NCI-H524 (cell line): ENCODE data around the gene DIAPH2.

ENCODE experiments used
- DNase-seq, 2 experiments: peaks; one replicate each; lab custom pipeline; 2025; lab: John Stamatoyannopoulos, UW

DIAPH2 gene

DNA sequence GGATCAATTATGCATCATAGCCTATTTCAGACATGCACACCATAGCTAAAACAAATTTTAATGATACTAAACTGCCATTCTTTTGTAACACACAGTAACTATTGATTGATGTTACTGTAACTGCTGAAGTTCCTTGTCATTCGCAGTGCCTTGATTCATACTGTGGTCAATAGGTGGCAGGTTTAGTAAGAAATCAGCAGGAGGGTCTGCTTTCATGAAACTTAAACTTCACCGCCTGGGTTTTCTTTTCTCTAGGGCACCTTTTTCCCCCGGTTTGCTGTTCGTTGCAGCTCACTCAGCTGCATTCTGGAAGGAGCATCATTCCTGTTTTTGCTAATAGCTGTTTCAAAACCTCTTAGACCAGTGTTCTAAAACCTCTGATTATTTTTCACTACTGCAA lies 287.2 kb downstream of the DIAPH2 start:
- DNase-seq, result peak in 1 of 2 experiments; percentile 0

DNA sequence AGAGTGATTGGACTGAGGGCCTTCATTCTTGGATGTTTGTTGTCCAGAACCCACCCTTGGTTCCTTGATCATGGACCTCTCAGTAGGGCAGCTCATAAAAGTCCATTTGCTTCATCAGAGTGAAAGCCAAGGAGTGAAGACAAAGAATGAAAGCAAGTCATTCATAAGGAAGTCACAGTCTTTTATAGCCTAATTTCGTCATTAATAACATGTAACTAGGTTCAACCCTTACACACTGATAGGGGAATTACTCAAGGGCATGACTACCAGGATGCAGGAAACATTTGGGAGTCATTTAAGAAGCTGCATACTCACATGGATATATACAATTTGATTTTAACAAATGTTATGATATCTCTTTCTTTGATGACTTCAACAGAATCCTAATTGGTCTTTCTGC lies 294.3 kb downstream of the DIAPH2 start:
- no peak for DNase-seq

DNA sequence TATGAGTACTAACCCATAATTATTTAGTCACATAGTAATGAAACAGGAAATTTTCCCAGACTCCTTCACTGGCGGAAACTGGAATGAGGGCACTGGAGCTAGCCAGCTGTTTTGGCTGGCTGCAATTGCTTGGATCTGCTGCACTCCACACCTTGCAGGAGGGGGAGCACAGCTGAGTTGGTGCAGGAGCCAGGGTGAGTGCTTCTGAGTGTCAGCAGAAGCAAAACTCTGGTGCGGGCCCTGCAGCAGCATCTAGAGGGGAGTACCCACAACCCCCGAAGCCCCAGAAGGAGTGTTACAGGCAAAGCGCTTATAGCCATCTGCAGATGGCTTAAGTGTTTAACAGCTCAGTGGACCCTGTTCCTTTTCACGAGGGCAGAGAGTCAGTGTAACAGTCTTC lies 295.1 kb downstream of the DIAPH2 start:
- peak; percentile 0 to 55 for DNase-seq

DNA sequence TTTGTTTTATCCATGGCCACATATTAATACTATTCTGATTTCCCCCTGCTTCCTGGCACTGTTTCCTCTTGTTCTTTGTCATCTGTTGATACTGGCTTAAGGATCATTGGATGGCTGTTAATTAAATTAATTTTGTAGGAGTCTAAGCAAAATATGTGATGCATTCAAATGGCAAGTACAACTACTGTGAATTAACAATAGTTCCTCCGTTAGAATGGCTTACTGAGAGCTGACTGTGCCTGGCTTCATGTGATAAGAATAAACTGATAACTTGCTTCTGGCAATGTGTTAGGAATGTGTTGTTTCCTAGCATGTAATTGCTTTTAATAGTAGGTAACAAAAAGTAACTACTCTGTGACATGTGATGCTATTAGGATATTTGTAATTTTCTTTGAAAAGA lies 297.5 kb downstream of the DIAPH2 start:
- DNase-seq, result no peak

DNA sequence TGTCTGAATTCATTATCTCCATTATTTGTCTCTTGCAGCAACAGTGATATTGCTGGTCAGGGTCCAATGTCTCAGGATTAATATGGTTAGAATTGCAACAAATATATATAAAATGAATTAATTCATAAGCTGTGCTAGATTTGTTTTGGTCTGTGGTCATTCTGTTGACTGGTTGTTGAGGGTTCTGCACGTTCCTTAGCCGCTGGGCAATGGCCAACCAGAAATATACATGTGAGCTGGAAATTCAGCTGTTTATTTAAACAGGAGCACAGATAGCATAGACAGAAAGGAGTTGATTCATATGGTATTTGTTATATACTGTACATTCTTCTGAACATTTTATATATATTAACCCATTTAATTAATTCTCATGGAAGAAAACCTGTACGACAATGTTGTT lies 299.9 kb downstream of the DIAPH2 start:
- no peak for DNase-seq

DNA sequence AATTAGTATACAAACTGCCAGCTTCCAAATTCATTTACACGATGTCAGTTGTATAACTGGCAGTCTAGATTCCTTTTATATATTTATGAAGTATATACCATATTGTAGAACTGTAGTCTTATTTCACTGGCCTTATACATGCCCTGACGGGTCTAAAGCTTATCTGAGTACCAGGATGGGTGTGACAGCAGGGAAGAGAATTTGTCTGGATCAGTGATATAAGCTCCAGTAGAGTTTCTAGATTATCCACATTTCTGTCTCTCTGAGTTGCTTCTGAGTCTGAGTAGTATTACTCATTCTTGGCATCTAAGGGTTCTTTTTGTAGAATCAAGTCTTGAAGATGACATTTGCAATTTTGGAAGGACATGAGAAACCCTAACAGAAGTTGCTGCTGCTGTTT lies 300.4 kb downstream of the DIAPH2 start:
- no peak for DNase-seq

DNA sequence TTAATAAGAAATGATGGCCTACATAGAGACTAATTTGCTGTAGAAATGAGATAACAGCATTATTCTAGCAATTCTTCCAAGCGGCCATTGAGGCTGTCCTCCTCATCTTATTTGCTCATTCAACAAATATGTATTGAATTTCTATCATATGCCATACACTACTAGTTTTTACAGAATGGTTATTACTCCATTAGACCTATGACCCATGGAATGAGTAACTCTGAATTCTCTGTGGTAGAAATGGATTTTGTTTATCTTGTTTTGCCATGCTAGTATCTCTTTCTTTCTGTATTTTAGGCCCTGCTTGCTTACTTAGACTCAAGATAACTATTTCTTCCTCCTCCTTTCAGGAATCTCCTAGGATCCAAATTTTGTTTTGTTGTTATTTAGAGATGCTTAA lies 302.6 kb downstream of the DIAPH2 start:
- DNase-seq, result no peak

DNA sequence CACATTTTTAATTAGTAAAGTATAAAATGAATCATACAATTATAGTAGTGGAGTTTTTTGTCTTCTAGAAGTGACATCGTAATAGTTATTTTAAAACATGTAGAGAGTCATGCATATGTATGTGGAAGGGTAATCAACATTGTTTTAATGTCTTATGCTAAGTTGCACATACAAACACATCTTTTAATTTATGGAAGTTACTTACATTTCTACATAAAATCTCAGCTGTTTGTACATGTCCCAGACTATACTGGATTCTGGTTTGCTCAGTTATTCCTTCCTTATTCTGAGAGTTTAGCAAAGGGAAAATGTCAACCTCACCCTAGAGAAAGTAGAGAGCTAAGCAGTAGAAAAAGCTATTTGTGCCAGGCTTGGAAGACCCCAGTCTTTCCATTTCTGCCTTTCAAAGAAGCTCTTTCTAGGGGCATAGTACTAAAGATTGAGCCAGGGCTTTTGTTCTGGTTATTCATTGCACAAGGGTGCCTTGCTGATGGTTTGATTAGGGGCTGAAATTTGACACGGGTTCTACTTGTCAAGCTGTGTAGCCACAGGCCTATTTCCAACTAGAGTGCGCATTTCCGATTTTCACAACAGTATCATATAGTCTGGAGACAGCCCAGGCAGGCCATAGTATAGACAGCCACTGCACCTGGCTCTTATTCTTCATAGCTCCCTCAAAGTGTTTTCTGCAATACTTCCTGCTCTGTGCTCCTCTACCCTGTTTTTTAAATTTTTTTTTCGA lies 305.4 kb downstream of the DIAPH2 start:
- DNase-seq, result no peak

DNA sequence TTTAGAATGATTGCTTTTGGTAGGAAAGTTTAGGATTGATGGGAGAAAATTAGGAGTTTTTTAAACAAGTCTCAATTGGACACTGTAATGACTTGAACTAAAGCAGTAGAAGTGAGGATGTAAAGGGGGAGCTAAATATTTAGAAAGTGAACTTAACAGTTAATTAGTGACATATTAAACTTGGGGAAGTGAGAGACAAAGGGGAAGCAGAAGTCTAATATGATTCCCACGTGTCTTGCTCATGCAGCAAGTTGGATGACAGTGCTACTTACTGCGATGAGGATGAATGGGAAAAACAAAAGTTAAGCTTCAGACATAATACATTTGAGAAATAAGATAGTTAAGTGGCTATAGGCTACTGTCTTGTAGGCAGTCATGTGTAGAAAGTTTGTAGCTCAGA lies 309.5 kb downstream of the DIAPH2 start:
- no peak for DNase-seq

DNA sequence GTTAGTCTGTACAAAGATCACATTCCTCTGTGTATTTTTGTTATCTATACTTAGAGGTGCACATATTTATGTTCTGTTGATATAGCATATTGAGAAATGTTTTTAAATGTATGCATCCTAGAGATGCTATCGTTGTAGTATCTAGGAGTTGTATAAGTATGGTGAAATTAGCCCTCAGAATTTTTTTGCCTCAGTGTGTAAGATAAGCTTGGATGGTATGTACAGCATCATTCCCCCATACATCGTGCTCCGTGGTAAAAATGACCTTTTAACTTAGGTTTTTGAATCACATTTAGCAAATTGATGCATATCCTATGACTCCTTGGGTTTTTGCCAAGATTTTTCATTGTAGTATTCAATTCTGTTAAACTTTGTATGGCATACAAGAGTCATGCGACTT lies 312.6 kb downstream of the DIAPH2 start:
- no peak for DNase-seq

DNA sequence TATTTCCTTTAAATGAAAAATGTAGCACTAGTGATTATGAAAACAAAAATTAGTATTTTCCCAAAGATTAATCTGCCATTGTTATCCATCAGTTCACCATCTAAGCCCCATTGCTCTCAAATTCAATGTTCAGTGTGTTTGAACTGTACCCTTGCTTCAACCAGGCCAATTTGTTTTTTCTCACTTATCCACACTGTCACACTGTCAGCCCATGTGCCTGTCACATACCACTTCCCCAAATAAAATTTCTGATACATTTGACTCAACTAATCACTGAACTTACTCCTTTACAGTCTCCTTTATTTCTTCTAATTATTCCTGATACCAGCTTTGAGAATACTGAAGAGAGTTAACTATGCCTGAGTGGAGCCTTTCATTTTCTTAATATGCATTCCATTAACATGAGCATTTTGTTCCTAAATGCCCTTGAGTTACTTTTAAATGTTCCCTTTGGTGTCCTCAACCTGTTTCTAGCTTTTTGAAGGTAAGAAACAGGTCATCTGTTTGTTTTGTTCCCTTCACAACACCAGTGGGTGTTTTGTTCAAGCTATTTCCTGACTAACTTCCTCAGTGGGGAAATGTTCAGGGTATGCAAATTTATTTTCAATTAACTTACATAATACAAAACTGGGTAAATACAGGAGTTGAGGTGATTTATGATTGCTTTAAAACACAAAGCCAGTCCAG lies 316.2 kb downstream of the DIAPH2 start:
- DNase-seq, result no peak

DNA sequence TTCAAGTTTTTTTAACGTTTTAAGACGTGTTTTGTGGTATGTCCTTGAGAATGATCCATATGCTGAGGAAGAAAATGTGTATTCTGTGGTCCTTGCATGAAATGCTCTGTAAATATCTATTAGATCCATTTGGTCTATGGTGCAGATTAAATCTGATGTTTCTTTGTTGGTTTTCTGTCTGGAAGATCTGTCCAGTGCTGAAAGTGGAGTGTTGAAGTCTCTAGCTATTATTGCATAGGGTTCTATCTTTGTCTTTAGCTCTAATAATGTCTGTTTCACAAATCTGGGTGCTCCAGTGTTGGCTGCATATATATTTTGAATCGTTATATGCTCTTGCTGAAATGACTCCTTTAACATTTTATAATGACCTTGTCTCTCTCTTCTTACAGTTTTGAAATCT lies 321.5 kb downstream of the DIAPH2 start:
- DNase-seq, result no peak

DNA sequence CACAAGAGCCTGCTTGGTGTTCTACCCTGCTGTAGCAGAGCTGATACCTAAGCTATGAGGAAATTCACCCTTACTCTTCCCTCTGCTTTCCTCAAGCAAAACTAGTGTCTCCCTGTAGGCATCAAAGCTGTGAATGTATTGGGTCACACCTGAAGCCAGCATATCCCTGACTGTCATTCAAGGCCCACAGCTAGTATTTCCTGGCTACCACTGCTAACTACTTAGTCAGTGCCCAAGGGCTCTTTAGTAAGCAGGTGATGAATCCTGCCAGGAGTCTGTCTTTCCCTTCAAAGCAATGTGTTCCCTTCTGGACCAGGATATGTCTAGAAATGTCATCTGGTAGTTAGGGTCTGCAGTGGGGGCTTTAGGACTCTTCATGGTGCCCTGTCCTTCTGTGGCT lies 324.7 kb downstream of the DIAPH2 start:
- DNase-seq, result no peak

DNA sequence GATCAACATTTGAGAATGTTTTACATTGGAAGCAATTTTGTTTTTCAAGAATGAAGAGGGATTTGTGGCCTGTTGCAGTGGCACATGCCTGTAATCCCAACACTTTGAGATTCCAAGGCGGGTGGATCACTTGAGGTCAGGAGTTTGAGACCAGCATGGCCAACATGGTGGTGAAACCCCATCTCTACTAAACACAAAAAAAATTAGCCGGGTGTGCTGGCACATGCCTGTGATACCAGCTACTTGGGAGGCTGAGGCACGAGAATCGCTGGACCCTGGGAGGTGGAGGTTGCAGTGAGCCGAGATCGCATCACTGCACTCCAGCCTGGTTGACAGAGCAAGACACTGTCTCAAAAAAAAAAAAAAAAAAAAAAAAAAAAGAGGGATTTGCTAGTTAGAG lies 326.9 kb downstream of the DIAPH2 start:
- no peak for DNase-seq

DNA sequence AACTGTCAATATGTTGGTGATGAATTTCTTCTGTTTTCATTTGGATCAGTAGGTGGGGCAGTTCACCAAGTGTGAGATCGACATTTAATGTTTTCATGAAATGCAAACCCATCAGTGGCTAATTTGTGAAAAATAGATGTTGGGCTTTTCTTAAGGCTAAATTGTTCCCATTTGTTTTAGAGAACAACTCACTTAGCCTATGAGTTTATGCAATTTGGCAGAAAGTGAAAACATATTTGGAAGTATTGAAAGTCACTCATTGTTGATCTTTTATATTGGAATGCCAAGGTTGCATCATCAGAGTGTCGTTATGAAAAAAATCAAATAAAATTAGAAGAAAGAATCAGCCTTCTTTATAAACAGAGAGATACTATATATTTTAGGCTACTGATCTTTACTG lies 331.5 kb downstream of the DIAPH2 start:
- peak in 1 of 2 experiments; percentile 10 for DNase-seq

DNA sequence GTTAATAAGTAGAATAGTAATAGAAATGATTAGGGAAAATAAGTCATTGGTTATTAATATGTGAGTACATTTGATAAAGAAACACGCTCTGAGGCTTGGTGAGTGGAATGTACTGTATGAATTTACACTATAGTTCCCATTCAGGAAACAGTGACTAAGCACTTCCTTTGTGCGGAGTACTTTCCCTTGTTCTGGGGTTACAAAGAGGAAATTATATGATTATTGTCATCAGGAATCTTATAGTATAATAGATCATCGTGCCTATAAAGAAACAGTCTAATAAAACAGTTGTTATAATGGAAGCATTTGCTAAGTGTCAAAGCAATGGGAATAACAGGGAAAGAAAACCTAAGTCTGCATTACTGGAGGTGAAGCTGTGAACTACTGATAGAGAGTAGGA lies 337.0 kb downstream of the DIAPH2 start:
- DNase-seq, result no peak

DNA sequence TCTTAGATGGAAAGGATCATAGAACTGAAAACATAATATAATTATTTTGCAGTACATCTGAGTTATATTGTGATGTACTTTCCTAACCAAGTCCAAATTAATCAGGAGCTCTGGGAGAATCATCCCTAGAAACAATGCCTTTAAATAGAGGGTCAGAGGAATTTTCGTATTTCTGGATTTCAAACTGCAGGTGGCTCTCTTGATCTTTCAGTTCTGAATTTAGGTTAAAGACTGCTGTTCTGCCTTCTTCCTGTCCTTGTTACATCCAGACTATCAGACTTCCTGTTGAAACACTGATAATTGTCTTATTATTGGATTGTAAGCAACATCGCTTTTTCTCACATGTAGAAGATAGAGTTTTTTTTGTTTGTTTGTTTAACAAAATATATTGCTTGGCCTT lies 341.8 kb downstream of the DIAPH2 start:
- DNase-seq, result peak in 1 of 2 experiments; percentile 29

DNA sequence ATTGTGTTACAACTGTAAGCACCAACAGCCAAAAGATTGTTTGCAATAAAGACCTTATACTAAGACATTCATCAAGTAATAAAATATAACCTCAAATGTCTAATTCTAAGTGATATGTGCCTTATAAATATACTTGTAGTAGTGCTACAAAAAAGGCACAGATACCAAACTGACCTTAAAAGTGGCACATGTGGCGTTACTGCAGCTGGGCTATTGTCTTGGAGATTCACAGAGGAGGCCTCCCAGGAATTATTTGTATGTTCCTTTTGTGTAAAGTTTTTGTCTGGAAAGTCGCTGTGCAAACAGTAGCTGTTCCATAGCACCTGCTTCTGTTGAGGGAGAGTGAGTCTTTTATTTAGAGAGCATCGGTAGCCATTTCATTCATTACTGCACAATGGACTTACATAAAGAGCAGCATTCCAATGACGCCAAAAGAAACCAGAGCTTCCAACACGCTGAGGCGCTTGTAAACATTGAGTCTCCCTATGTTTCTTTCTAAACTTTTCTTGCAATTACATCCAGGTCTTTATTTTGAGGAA lies 342.8 kb downstream of the DIAPH2 start:
- DNase-seq, result no peak

DNA sequence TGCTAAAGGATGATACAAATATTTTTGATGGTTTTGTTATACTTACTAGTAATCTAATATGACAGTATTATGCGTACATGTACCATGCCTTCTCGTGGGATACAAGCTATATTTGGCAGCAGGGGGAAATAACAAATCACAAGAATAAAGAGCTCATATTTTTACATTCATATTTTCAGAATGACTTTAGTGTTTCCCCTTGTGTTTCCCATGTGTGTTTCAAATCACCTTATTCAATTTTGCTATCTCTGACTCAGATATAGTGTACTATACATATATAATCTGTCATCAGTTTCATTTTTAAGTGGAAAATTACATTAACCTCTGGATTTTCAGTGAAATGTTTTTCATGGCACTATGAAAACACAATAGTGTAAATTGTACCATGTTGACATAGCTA lies 345.8 kb downstream of the DIAPH2 start:
- DNase-seq, result no peak

DNA sequence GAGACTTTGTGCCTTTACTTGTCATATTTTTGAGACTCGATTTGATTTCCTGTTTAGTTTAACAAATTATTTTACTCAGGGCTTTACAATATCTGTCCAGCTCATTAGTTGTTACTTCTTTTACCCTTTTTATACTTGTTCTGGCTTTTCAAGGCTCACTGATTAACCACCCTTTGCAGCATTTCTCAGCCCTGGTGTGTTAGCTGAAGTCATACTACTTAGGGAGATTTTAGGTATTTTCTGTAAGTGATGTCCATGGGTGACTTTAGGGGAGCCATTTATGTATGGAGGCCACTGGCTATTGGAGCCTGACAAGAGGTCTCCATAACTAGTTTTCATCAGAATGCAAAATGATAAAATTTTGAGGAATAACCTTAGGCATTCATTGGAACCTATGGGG lies 346.3 kb downstream of the DIAPH2 start:
- DNase-seq, result no peak

DNA sequence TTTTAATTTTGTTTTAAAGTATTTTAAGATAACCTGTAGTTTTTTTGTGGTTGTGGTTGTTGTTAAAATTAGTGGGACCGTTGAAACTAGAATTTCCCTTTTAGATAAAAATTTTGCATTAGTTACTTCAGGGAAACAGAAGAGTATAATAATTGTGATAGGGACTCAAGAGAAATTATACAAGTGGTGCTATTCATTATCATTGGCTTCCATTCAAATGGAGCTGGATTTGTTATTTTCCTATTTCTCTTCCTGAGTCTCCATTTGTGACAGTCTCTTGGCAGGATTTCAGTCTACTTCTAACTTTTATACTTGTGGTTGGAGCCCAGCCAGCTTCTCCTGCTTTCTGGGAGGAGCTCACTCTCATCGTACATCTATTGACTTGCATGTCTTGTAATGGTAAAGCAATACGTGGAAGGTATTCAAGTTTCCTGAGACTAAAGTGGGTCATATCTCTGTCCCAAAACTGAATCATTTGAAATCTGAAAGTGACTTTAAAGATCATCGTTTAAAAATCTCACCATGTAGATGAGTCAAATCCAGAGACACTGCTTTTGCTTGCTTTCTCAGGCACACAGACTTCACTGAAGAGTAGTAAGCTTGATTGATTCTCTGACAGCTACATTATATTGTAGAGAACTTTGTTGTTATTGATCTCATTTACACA lies 354.9 kb downstream of the DIAPH2 start:
- DNase-seq, result no peak

DNA sequence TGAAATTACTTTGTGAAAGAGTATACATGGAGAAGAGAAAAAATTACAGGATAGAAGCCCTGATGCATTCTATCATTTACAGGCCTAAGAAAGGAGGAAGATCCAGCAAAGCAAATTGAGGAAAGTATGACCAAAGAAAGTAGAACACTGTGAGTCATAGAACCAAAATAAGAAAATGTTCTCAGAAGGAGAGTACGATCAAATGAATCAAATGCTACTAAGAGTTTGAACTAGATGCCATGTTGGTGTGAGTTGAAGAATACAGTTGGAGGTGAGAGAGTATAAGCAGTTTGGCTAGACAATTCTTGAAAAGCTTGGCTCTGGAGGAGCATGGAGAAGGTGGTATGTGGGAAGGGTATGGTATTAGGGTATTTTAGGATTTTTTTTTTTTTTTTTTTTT lies 360.8 kb downstream of the DIAPH2 start:
- DNase-seq, result no peak

DNA sequence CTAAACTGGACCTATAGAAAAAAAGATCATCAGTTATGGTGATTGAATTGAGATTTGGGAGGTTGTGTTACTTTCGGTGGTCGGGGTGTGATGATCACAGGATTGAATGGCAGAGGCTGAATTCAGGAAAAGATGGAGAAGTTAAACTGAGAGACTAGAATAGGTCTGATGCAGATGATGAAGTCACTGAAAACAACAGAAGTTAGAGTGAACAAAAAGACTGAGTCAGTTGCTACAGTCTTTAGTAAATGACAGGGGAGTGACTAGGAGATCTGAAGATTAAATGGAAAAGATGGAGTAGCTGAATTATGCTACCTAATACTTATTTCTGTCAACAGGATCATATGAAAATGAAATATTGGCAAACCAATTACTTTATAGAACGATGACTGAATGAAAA lies 362.2 kb downstream of the DIAPH2 start:
- no peak for DNase-seq
